Measurements from ENCODE around the gene OMD.

The OMD gene

DNA sequence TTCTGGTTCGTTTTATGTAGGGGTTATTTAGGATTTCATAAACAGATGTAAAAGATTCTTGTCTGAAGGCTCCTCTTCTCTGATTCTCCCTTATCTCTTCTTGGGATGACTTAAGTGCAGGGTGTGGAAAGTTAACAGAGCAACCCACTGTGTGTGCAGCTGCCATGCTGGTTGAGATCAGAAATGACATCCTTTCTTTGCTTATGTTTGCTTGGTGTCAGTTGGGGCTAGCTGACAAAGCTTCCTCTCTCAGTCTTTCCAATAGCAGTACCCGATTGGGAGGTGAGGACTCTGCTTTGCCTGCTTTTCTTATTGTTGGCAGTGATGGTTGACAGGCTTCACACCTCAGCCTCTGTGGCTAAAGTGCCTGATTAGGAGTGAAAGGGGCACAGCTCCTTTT lies 46.4 kb downstream of the OMD start:
- H3K27ac ChIP-seq, result no peak overlapping the region
- DNase-seq (ENCODE audit: low read depth, low spot score), result no peak

DNA sequence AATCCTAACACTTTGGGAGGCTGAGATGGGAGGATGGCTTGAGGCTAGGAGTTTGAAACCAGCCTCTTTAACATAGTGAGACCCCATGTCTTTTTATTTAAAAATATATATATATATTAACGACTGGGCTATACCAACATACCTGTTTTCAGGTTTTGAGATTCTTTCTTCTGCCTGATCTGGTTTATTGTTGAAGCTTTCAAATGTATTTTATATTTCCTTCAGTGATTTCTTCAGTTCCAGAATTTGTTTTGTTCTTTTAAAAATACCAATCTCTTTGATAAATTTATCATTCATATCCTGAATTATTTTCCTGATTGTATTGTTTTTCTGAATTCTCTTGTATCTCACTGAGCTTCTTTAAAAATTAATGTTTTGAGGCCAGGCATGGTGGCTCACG lies 51.1 kb downstream of the OMD start:
- DNase-seq (ENCODE audit: low read depth, low spot score), result no peak
- H3K27ac ChIP-seq, result no peak overlapping the region

- no peak for DNase-seq (ENCODE audit: low read depth, low spot score)
- no peak overlapping the region for H3K27ac ChIP-seq
Observed at GRCh38 chr9:92369075-92369474, 55.2 kb downstream of the OMD start.
